Small intestine (tissue), 7 donors: Measurements from ENCODE around the gene MALRD1. TPM values are rescaled to one million over a fixed set of nuclear protein-coding genes. Genes with fewer than 3 reads are reported as not detected.
A peak's percentile ranks its signal among the peaks of the same experiment; 100 is the strongest.

Experiments used
- DNase-seq, 2 donors: peaks; one replicate each; pipeline versions ENCODE4 v3.0.0 to v3.0.0-alpha.2; 2013
- FAIRE-seq: peaks from 2 replicates; lab custom pipeline; 2012; peaks lifted over from hg19 to GRCh38; lab: Jason Lieb, UNC
- H3K27ac ChIP-seq, 3 donors: one replicate each; pipeline ENCODE4 v1.5.1; 2013; ENCODE audit warnings: low read length in 2 of 3, mild to moderate bottlenecking in 2 of 3, control low read depth in 1 of 3, inconsistent platforms in 1 of 3, low read depth in 1 of 3, moderate library complexity in 1 of 3
- H3K27me3 ChIP-seq, 3 donors: one replicate each; pipeline ENCODE4 v1.6.1; 2013; ENCODE audit warnings: low read length in 3 of 3, inconsistent platforms in 1 of 3; ENCODE audit not compliant: control insufficient read depth in 3 of 3, insufficient read depth in 3 of 3
- H3K36me3 ChIP-seq, 3 donors: one replicate each; pipeline ENCODE4 v1.6.1; 2013; ENCODE audit warnings: low read length in 3 of 3, inconsistent platforms in 1 of 3, low read depth in 1 of 3, mild to moderate bottlenecking in 1 of 3, moderate library complexity in 1 of 3; ENCODE audit not compliant: control insufficient read depth in 3 of 3, insufficient read depth in 2 of 3
- H3K4me1 ChIP-seq, 3 donors: one replicate each; pipeline ENCODE4 v1.6.1; 2013; ENCODE audit warnings: low read length in 2 of 3, inconsistent platforms in 1 of 3, low read depth in 1 of 3, mild to moderate bottlenecking in 1 of 3, moderate library complexity in 1 of 3; ENCODE audit not compliant: control insufficient read depth in 3 of 3, insufficient read depth in 2 of 3
- H3K4me3 ChIP-seq, 3 donors: one replicate each; pipeline ENCODE4 v1.5.1; 2013; ENCODE audit warnings: low read length in 3 of 3, control low read depth in 1 of 3, inconsistent platforms in 1 of 3, low read depth in 1 of 3, mild to moderate bottlenecking in 1 of 3, moderate library complexity in 1 of 3
- H3K9me3 ChIP-seq, 2 donors: one replicate each; pipeline ENCODE4 v1.6.1; 2013; ENCODE audit warnings: low read depth in 1 of 2, low read length in 1 of 2; ENCODE audit not compliant: control insufficient read depth in 2 of 2, insufficient read depth in 1 of 2
- WGBS, 3 donors: extraction: QIAGEN DNeasy Blood & Tissue Kit; methylation state at CpG; one replicate each; pipeline ENCODE4 v1.1.7; 2013; 5-methylcytosine and 5-hydroxymethylcytosine counted together
- polyA plus RNA-seq, 4 donors: library from polyadenylated mRNA; stranded (reverse) in 3 of 4; unstranded in 1 of 4; fragments of 200-250 nt in 3 of 4; fragments of 120-200 nt in 1 of 4; gene quantifications; one replicate each; pipeline versions ENCODE4 v1.2.1 to v1.2.3, GENCODE V29; 2013
- donor health status: healthy with polysubstance abuse.
- donor health status: control.
- donor health status: control.
- donor health status: Bipolar disorder and iron deficiency.
- donor health status: healthy.

MALRD1 gene
- polyA plus RNA-seq, 4 donors = 21.2 to 201 (median 35.0) TPM

- Histone ChIP-seq H3K27me3 (no peaks in the 10 kb centered on the region), H3K27ac (no peak overlapping the region), H3K4me1 (no peaks in the 10 kb centered on the region), H3K36me3 (peaks cover 0 to 4% (median 0%) of the 10 kb centered on the region in 3 donors), H3K9me3 (peaks cover 0 to 4% of the 10 kb centered on the region in 2 donors), H3K4me3 (no peak overlapping the region)
- FAIRE-seq (peak; percentile 59), DNase-seq (peak in 1 of 2 donors; percentile 74)
- 16 to 48% (median 36%) methylated on average over 2 of the region's 2 CpGs for WGBS, 3 donors
These were observed 500.9 kb downstream of the MALRD1 start for GRCh38 chr10:19549503-19549902.

- DNase-seq (no peak), FAIRE-seq (no peak)
- WGBS, 3 donors = 75 to 88% (median 84%) methylated on average over 2 of the region's 2 CpGs
- no peaks in the 10 kb centered on the region for H3K4me1 ChIP-seq
- peaks cover 0 to 5% (median 0%) of the 10 kb centered on the region in 3 donors for H3K36me3 ChIP-seq
- H3K9me3 ChIP-seq = peaks cover 0 to 2% of the 10 kb centered on the region in 2 donors
- H3K4me3 ChIP-seq = no peak overlapping the region
- no peak overlapping the region for H3K27ac ChIP-seq
- no peaks in the 10 kb centered on the region for H3K27me3 ChIP-seq
These were observed 508.1 kb downstream of the MALRD1 start for GRCh38 chr10:19556666-19557065.

- peaks cover 0 to 5% (median 0%) of the 10 kb centered on the region in 3 donors for H3K36me3 ChIP-seq
- no peak overlapping the region for H3K4me3 ChIP-seq
- 79 to 83% (median 82%) methylated on average over 1 of the region's 1 CpG for WGBS, 3 donors
- FAIRE-seq (no peak), DNase-seq (no peak)
- H3K4me1 ChIP-seq = no peaks in the 10 kb centered on the region
- H3K9me3 ChIP-seq = no peaks in the 10 kb centered on the region
- H3K27me3 ChIP-seq = no peaks in the 10 kb centered on the region
- no peak overlapping the region for H3K27ac ChIP-seq
These were observed 512.6 kb downstream of the MALRD1 start for GRCh38 chr10:19561181-19561580.

- H3K27me3 ChIP-seq = no peaks in the 10 kb centered on the region
- H3K4me3 ChIP-seq = no peak overlapping the region
- no peak for DNase-seq
- no peaks in the 10 kb centered on the region for H3K4me1 ChIP-seq
- H3K36me3 ChIP-seq = peaks cover 0 to 5% (median 2%) of the 10 kb centered on the region in 3 donors
- FAIRE-seq = no peak
- H3K27ac ChIP-seq = no peak overlapping the region
- WGBS, 3 donors = 85 to 94% (median 94%) methylated on average over 4 of the region's 4 CpGs
- H3K9me3 ChIP-seq = no peaks in the 10 kb centered on the region
These were observed 515.0 kb downstream of the MALRD1 start for GRCh38 chr10:19563388-19564141.

- FAIRE-seq (no peak), DNase-seq (no peak)
- peaks cover 0 to 4% (median 2%) of the 10 kb centered on the region in 3 donors for H3K36me3 ChIP-seq
- H3K4me3 ChIP-seq = no peak overlapping the region
- H3K27me3 ChIP-seq = no peaks in the 10 kb centered on the region
- 46 to 66% (median 51%) methylated on average over 3 of the region's 3 CpGs for WGBS, 3 donors
- H3K4me1 ChIP-seq = no peaks in the 10 kb centered on the region
- no peaks in the 10 kb centered on the region for H3K9me3 ChIP-seq
- no peak overlapping the region for H3K27ac ChIP-seq
These were observed 521.5 kb downstream of the MALRD1 start for GRCh38 chr10:19570120-19570519.

GRCh38 chr10:19570991-19571390, 522.4 kb downstream of the MALRD1 start:
- Histone ChIP-seq H3K27ac (no peak overlapping the region), H3K36me3 (peaks cover 0 to 4% (median 2%) of the 10 kb centered on the region in 3 donors), H3K27me3 (no peaks in the 10 kb centered on the region), H3K4me1 (no peaks in the 10 kb centered on the region), H3K4me3 (no peak overlapping the region), H3K9me3 (no peaks in the 10 kb centered on the region)
- FAIRE-seq (no peak), DNase-seq (no peak)
- 46 to 73% (median 55%) methylated on average over 1 of the region's 1 CpG for WGBS, 3 donors

- Histone ChIP-seq H3K9me3 (no peaks in the 10 kb centered on the region), H3K4me1 (no peaks in the 10 kb centered on the region), H3K36me3 (peaks cover 0 to 4% (median 2%) of the 10 kb centered on the region in 3 donors), H3K27me3 (no peaks in the 10 kb centered on the region), H3K27ac (no peak overlapping the region), H3K4me3 (no peak overlapping the region)
- FAIRE-seq (no peak), DNase-seq (no peak)
- WGBS, 3 donors = 76 to 87% (median 81%) methylated on average over 4 of the region's 4 CpGs
These were observed 523.5 kb downstream of the MALRD1 start for GRCh38 chr10:19572056-19572455.

GRCh38 chr10:19576576-19576975, 528.0 kb downstream of the MALRD1 start:
- Histone ChIP-seq H3K4me1 (no peaks in the 10 kb centered on the region), H3K9me3 (no peaks in the 10 kb centered on the region), H3K27me3 (no peaks in the 10 kb centered on the region), H3K4me3 (no peak overlapping the region), H3K36me3 (peaks cover 0 to 7% (median 0%) of the 10 kb centered on the region in 3 donors), H3K27ac (no peak overlapping the region)
- FAIRE-seq = no peak
- 73 to 81% (median 78%) methylated on average over 3 of the region's 3 CpGs for WGBS, 3 donors
- DNase-seq = no peak
